GM21723 (cell line): ENCODE measurements around the gene EID3.

Source experiments
- ATAC-seq: cut with Tn5 transposase; IDR thresholded peaks from one replicate; pipeline ENCODE4 v1.9.1; 2021; ENCODE audit warnings: mild to moderate bottlenecking, moderate library complexity; ENCODE audit not compliant: unreplicated experiment

EID3 gene

GRCh38 chr12:104333692-104334255 is 30.2 kb downstream of the EID3 start:
- no peak for ATAC-seq

- no peak for ATAC-seq
Measured at GRCh38 chr12:104334581-104334980, 31.0 kb downstream of the EID3 start.

GRCh38 chr12:104336115-104336514 is 32.6 kb downstream of the EID3 start:
- no peak for ATAC-seq

- no peak for ATAC-seq
Measured at GRCh38 chr12:104337030-104337558, 33.6 kb downstream of the EID3 start.

- ATAC-seq, result no peak
Measured at GRCh38 chr12:104339663-104340062, 36.1 kb downstream of the EID3 start.

GRCh38 chr12:104340177-104340576 is 36.6 kb downstream of the EID3 start:
- ATAC-seq, result no peak

- ATAC-seq, result no peak
Measured at GRCh38 chr12:104340925-104341611, 37.5 kb downstream of the EID3 start.

GRCh38 chr12:104342147-104342546 is 38.6 kb downstream of the EID3 start:
- ATAC-seq, result no peak

- ATAC-seq, result no peak
Measured at GRCh38 chr12:104342635-104343249, 39.2 kb downstream of the EID3 start.

- no peak for ATAC-seq
Measured at GRCh38 chr12:104344682-104345081, 41.1 kb downstream of the EID3 start.

- ATAC-seq, result no peak
Measured at GRCh38 chr12:104345234-104346066, 41.9 kb downstream of the EID3 start.

- ATAC-seq, result no peak
Measured at GRCh38 chr12:104347374-104348075, 44.0 kb downstream of the EID3 start.

GRCh38 chr12:104348283-104348993 is 44.9 kb downstream of the EID3 start:
- ATAC-seq, result no peak

- ATAC-seq, result no peak
Measured at GRCh38 chr12:104348994-104349494, 45.5 kb downstream of the EID3 start.

- ATAC-seq, result no peak
Measured at GRCh38 chr12:104350211-104351056, 46.9 kb downstream of the EID3 start.

- ATAC-seq, result no peak
Measured at GRCh38 chr12:104351057-104351983, 47.8 kb downstream of the EID3 start.

GRCh38 chr12:104352106-104352713 is 48.7 kb downstream of the EID3 start:
- no peak for ATAC-seq
